GM12874 (cell line): Measurements from ENCODE around the gene INSIG1.

ENCODE experiments used
- CTCF ChIP-seq: IDR thresholded peaks from 2 replicates; pipeline ENCODE4 v1.5.1; 2011; ENCODE audit warnings: low read depth, mild to moderate bottlenecking, control low read depth, low read length, moderate library complexity; ENCODE audit not compliant: insufficient read depth

INSIG1 gene

DNA sequence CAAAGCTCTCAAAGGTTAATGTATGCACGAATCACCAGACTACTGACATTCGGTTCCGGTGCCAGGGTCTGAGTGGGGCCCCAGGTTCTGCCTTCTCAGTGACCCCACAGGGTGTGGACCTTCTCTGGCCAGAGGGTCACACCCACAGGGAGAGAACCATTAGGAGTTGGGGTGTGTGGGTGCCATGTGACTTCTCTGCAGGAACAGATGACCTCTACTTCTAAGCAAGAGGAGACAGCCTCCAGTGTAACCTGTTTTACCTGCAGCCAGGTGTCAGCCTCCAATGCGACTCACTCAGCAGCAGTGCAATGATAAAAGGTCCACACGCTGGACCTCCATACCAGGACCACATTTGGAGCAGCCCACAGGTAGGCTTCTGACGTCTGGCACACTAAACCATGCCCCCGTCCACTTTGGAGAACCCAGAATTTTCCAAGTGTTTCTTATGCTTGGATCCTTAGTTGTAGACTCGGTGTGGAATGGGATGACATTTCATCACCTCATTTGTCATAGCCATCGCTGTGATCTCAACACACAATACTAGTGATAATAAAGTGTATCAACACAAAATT, 16.2 kb upstream of the INSIG1 start:
- no peak for TF ChIP-seq CTCF

DNA sequence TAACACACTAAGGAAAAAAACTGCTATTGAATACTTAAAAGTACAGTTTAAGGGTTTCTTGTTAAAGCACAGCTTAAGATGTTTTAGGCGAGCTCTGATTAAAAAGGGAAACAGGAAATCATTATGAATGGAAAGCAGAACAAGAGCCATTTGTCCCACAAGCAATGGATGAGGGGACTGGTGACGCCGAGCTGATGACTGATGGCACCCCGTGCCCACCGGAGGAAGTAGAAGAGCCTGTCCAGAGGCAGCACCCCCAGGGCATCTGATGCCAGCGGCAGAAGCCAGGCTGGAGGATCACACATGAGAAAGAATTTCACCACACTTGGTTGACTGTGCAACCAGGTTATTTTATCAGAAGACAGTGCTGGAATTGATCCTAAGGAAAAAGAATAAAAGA, 15.0 kb upstream of the INSIG1 start:
- no peak for TF ChIP-seq CTCF

GRCh38 chr7:155283565-155284194, 14.0 kb upstream of the INSIG1 start:
- no peak for TF ChIP-seq CTCF

- TF ChIP-seq CTCF = no peak
Measured at GRCh38 chr7:155284496-155285274, 13.0 kb upstream of the INSIG1 start.

- TF ChIP-seq CTCF = no peak
Measured at GRCh38 chr7:155285423-155285822, 12.3 kb upstream of the INSIG1 start.

GRCh38 chr7:155285833-155286232, 11.8 kb upstream of the INSIG1 start:
- TF ChIP-seq CTCF = no peak

DNA sequence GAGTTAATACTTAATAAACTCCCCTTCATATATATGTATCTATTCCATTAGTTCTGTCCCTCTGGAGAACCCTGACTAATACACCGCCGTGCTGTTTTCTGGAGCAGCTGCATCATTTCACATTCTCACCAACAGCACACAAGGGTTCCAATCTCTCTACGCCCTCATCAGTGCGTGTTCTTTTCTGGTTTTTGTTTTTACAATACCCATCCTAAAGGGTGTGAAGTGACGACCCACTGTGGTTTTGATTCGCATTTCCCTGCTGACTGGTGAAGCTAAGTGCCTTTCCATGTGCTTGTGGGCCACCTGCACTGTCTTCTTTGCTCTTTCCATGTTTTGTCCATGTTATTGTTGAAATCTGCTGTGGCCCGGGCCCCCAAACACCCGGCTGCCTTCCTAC, 11.0 kb upstream of the INSIG1 start:
- TF ChIP-seq CTCF = no peak
